Measurements from ENCODE around the gene FGGY. TPM values are rescaled to one million over a fixed set of nuclear protein-coding genes. Genes with fewer than 3 reads are reported as not detected.

FGGY gene
- total and polyA plus RNA-seq, 2 donors (not counting 3 experiments of a cell fraction or from before 2014, with no cell fraction given): 5.6 to 6.4 TPM

DNA sequence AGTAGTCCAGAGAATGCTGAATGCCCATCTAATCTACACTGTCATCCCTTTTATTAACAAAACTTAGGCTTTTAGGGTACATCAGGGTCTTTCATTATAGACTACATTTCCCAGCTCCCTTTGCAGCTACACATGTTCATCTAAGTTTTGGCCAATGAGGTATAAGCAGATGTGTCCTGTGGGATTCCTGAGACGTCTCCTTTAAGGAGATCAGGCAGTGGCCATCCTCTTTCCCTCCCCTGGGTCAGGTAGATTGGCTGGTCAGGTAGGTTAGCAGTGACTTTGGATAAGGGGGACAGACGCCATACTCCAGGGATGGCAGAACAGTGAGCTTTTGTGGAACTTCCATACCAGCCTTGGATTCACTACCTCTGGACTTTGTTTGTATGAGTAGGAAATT lies 188.3 kb downstream of the FGGY start:
- no peaks in the 10 kb centered on the region for H3K36me3 ChIP-seq (ENCODE audit: control insufficient read depth in 2 of 2, extremely low read depth in 1 of 2, insufficient read depth in 2 of 2, low read length in 2 of 2)
- no peaks in the 10 kb centered on the region for H3K9me1 ChIP-seq (replicated peaks; ENCODE audit: control insufficient read depth, extremely low read depth, insufficient read depth, low read length)
- no peaks in the 10 kb centered on the region for H3K27me3 ChIP-seq (ENCODE audit: control insufficient read depth in 2 of 2, insufficient read depth in 2 of 2, low read length in 2 of 2)
- TF ChIP-seq, protein P1, sequence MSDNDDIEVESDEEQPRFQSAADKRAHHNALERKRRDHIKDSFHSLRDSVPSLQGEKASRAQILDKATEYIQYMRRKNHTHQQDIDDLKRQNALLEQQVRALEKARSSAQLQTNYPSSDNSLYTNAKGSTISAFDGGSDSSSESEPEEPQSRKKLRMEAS (IDR thresholded peaks at IDR 0.05; ENCODE audit: insufficient read depth, insufficient read length): no peak
- TF ChIP-seq POLR2A (IDR thresholded peaks at IDR 0.05; ENCODE audit: low read depth, low read length) (no peak), EZH2 (IDR thresholded peaks at IDR 0.05; ENCODE audit: borderline replicate concordance, low read depth, low read length, severe bottlenecking) (no peak), FOS (IDR thresholded peaks at IDR 0.05; ENCODE audit: borderline replicate concordance, insufficient read depth, low read length) (no peak), POLR2AphosphoS5 (IDR thresholded peaks at IDR 0.05; ENCODE audit: insufficient read depth, low read depth, low read length) (no peak), JUN (IDR thresholded peaks at IDR 0.05; ENCODE audit: borderline replicate concordance, insufficient read depth, insufficient read length, low read depth) (no peak), MYC (IDR thresholded peaks at IDR 0.05; ENCODE audit: low read depth, low read length) (no peak)
- H3K9me3 ChIP-seq (replicated peaks; ENCODE audit: control insufficient read depth, insufficient read depth, low read length): no peaks in the 10 kb centered on the region
- no TSS peak for BruUV-seq (replicated peaks)
- DNase-seq (ENCODE audit: low read depth, low spot score) (no peak), FAIRE-seq (no peak)
- peaks cover 19% of the 10 kb centered on the region for H3K4me1 ChIP-seq (ENCODE audit: control insufficient read depth, extremely low read depth, insufficient read depth, low read length)
- no peak overlapping the region for H3K4me2 ChIP-seq (ENCODE audit: insufficient read depth, low read length)
- dilution Hi-C loops (cut with MboI; ENCODE audit: extremely low pct_ligation_motif_present, low sequenced_read_pairs): no loop called here
- H3K4me3 ChIP-seq (replicated peaks in 1 of 3; ENCODE audit: insufficient read depth in 1 of 3, low read depth in 1 of 3, low read length in 3 of 3): no peak overlapping the region
- intact Hi-C loops (cut with micrococcal nuclease): loop anchor here (10.0 kb wide), 1 partner anchor 330 kb away; no protein-coding TSS in a partner anchor
- POLR2A ChIA-PET: no interaction called here
- no peaks in the 10 kb centered on the region for H4K20me1 ChIP-seq (replicated peaks; ENCODE audit: control insufficient read depth, extremely low read depth, insufficient read depth, low read length)
- no peak overlapping the region for H2AFZ ChIP-seq (ENCODE audit: low read depth, low read length)
- CTCF ChIA-PET: no interaction called here
- no peak overlapping the region for H3K27ac ChIP-seq (ENCODE audit: insufficient read depth, low read depth, low read length)
- H3K9ac ChIP-seq (replicated peaks; ENCODE audit: extremely low read depth, insufficient read depth, low read length): no peak overlapping the region
- H3K79me2 ChIP-seq (ENCODE audit: control insufficient read depth, insufficient read depth, low read length): no peaks in the 10 kb centered on the region

DNA sequence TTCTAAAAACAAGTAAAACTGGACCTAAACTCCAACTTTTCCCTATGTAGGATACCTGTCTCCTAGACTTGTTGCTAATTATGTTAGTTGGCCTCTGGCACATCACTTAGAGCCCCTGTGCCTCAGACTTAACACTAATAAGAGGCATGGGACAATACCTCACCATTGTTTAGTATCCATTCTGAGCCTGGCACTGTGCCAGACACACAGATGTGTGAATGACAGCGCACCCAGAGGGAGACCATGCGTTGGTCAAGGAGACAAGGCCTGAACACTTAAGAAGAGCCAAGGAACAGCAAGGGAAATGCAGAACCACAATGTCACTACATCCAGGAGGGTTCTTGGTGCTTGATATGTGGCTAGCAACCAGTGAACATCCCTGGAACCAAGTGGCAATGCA lies 189.1 kb downstream of the FGGY start:
- TF ChIP-seq EZH2 (IDR thresholded peaks at IDR 0.05; ENCODE audit: borderline replicate concordance, low read depth, low read length, severe bottlenecking): no peak
- TF ChIP-seq POLR2A (IDR thresholded peaks at IDR 0.05; ENCODE audit: low read depth, low read length): no peak
- no peak for TF ChIP-seq MYC (IDR thresholded peaks at IDR 0.05; ENCODE audit: low read depth, low read length)
- TF ChIP-seq, protein P1 (IDR thresholded peaks at IDR 0.05; ENCODE audit: insufficient read depth, insufficient read length): no peak
- TF ChIP-seq, protein P2, sequence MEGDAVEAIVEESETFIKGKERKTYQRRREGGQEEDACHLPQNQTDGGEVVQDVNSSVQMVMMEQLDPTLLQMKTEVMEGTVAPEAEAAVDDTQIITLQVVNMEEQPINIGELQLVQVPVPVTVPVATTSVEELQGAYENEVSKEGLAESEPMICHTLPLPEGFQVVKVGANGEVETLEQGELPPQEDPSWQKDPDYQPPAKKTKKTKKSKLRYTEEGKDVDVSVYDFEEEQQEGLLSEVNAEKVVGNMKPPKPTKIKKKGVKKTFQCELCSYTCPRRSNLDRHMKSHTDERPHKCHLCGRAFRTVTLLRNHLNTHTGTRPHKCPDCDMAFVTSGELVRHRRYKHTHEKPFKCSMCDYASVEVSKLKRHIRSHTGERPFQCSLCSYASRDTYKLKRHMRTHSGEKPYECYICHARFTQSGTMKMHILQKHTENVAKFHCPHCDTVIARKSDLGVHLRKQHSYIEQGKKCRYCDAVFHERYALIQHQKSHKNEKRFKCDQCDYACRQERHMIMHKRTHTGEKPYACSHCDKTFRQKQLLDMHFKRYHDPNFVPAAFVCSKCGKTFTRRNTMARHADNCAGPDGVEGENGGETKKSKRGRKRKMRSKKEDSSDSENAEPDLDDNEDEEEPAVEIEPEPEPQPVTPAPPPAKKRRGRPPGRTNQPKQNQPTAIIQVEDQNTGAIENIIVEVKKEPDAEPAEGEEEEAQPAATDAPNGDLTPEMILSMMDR (IDR thresholded peaks at IDR 0.05; ENCODE audit: extremely low read depth in 1 of 2, insufficient read depth in 1 of 2, low read depth in 1 of 2, low read length in 2 of 2): no peak
- no peak for TF ChIP-seq POLR2AphosphoS5 (IDR thresholded peaks at IDR 0.05; ENCODE audit: insufficient read depth, low read depth, low read length)
- TF ChIP-seq GATA2 (IDR thresholded peaks at IDR 0.05; ENCODE audit: insufficient read depth, insufficient read length, low read depth, low read length): no peak
- TF ChIP-seq JUN (IDR thresholded peaks at IDR 0.05; ENCODE audit: borderline replicate concordance, insufficient read depth, insufficient read length, low read depth): no peak
- no peak for TF ChIP-seq FOS (IDR thresholded peaks at IDR 0.05; ENCODE audit: borderline replicate concordance, insufficient read depth, low read length)
- intact Hi-C loops (cut with micrococcal nuclease): loop anchor here (10.0 kb wide), 1 partner anchor 331 kb away; no protein-coding TSS in a partner anchor
- Histone ChIP-seq H3K27ac (ENCODE audit: insufficient read depth, low read depth, low read length) (no peak overlapping the region), H3K27me3 (ENCODE audit: control insufficient read depth in 2 of 2, insufficient read depth in 2 of 2, low read length in 2 of 2) (no peaks in the 10 kb centered on the region), H3K9ac (replicated peaks; ENCODE audit: extremely low read depth, insufficient read depth, low read length) (no peak overlapping the region), H3K4me1 (ENCODE audit: control insufficient read depth, extremely low read depth, insufficient read depth, low read length) (peaks cover 19% of the 10 kb centered on the region), H3K36me3 (ENCODE audit: control insufficient read depth in 2 of 2, extremely low read depth in 1 of 2, insufficient read depth in 2 of 2, low read length in 2 of 2) (no peaks in the 10 kb centered on the region), H3K79me2 (ENCODE audit: control insufficient read depth, insufficient read depth, low read length) (no peaks in the 10 kb centered on the region), H4K20me1 (replicated peaks; ENCODE audit: control insufficient read depth, extremely low read depth, insufficient read depth, low read length) (no peaks in the 10 kb centered on the region), H2AFZ (ENCODE audit: low read depth, low read length) (no peak overlapping the region), H3K9me3 (replicated peaks; ENCODE audit: control insufficient read depth, insufficient read depth, low read length) (no peaks in the 10 kb centered on the region), H3K9me1 (replicated peaks; ENCODE audit: control insufficient read depth, extremely low read depth, insufficient read depth, low read length) (no peaks in the 10 kb centered on the region), H3K4me3 (replicated peaks in 1 of 3; ENCODE audit: insufficient read depth in 1 of 3, low read depth in 1 of 3, low read length in 3 of 3) (no peak overlapping the region), H3K4me2 (ENCODE audit: insufficient read depth, low read length) (no peak overlapping the region)
- ChIA-PET CTCF (no interaction called here), POLR2A (no interaction called here)
- dilution Hi-C loops (cut with MboI; ENCODE audit: extremely low pct_ligation_motif_present, low sequenced_read_pairs): no loop called here
- DNase-seq (ENCODE audit: low read depth, low spot score): peak; percentile 20
- FAIRE-seq: no peak
- no TSS peak for BruUV-seq (replicated peaks)

Measured in endothelial cell of umbilical vein (primary cell).